Activated CD8-positive, alpha-beta memory T cell treated with anti-CD3 and anti-CD28 coated beads for 4 hours (primary cell): ENCODE results near the gene MINDY4B.

ENCODE experiments used
- DNase-seq, 2 donors: peaks; one replicate each; pipeline ENCODE4 v3.0.0-alpha.2; 2020; ENCODE audit warnings: low read depth in 2 of 2

MINDY4B gene

GRCh38 chr3:150844484-150844883, 60.8 kb downstream of the MINDY4B start:
- no peak for DNase-seq

GRCh38 chr3:150843241-150843640, 62.0 kb downstream of the MINDY4B start:
- no peak for DNase-seq

- DNase-seq, result no peak
Observed at GRCh38 chr3:150840802-150841515, 64.3 kb downstream of the MINDY4B start.

GRCh38 chr3:150830745-150831144, 74.5 kb downstream of the MINDY4B start:
- DNase-seq, result no peak

GRCh38 chr3:150830094-150830681, 75.1 kb downstream of the MINDY4B start:
- DNase-seq, result no peak

- DNase-seq, result no peak
Observed at GRCh38 chr3:150829408-150829807, 75.8 kb downstream of the MINDY4B start.

GRCh38 chr3:150828997-150829396, 76.2 kb downstream of the MINDY4B start:
- DNase-seq, result no peak

GRCh38 chr3:150828261-150828660, 77.0 kb downstream of the MINDY4B start:
- DNase-seq, result no peak

GRCh38 chr3:150826466-150827282, 78.6 kb downstream of the MINDY4B start:
- no peak for DNase-seq

GRCh38 chr3:150825916-150826377, 79.3 kb downstream of the MINDY4B start:
- DNase-seq, result no peak

GRCh38 chr3:150825192-150825915, 79.9 kb downstream of the MINDY4B start:
- DNase-seq, result no peak

- no peak for DNase-seq
Observed at GRCh38 chr3:150823277-150823676, 82.0 kb downstream of the MINDY4B start.

- no peak for DNase-seq
Observed at GRCh38 chr3:150822636-150823035, 82.6 kb downstream of the MINDY4B start.
